ENCODE data around the gene KIDINS220. TPM values are rescaled to one million over a fixed set of nuclear protein-coding genes. Genes with fewer than 3 reads are reported as not detected.

KIDINS220 gene
- total RNA-seq, 2 experiments from 2014 or later, result 38.0 to 39.4 TPM

DNA sequence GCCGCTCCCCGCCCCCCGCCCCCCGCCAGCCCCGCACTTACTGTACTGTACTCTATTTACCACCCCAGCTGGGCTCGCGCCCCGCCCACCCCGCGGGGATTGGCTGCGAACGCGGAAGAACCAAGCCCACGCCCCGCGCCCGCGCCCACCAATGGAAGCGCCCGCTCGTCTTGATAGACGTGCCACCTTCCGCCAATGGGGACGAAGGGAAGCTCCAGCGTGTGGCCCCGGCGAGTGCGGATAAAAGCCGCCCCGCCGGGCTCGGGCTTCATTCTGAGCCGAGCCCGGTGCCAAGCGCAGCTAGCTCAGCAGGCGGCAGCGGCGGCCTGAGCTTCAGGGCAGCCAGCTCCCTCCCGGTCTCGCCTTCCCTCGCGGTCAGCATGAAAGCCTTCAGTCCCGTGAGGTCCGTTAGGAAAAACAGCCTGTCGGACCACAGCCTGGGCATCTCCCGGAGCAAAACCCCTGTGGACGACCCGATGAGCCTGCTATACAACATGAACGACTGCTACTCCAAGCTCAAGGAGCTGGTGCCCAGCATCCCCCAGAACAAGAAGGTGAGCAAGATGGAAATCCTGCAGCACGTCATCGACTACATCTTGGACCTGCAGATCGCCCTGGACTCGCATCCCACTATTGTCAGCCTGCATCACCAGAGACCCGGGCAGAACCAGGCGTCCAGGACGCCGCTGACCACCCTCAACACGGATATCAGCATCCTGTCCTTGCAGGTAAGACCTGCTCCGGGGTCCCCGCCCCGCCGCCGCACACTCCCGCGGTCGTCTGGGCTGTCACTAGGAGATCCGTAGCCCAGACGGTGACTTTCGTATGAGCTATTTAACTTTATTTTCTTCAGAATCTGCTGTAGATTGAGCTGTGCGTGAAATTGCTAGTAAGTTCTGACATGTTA, 155.4 kb downstream of the KIDINS220 start, which contains the start of gene ID2:
Gene ID2 (plus strand): TSS at position 271 of the 907 bp plus-strand sequence. CDS start 110 bp downstream, at position 381.
- Mint-ChIP-seq H3K4me1 (peaks cover 34% of the 10 kb centered on the region), H3K27ac (peak within 1 kb of the TSS; percentile 98), H3K4me3 (peak within 1 kb of the TSS; percentile 99), H3K9me3 (no peaks in the 10 kb centered on the region), H3K27me3 (peaks cover 12% of the 10 kb centered on the region), H3K36me3 (peaks cover 22% of the 10 kb centered on the region)
- peak; percentile 69 for ATAC-seq (ENCODE audit: low read depth)
- peak; percentile 100 for DNase-seq
- POLR2A ChIA-PET, result interaction anchor here (0.5 to 6.3 kb wide), 61 partner anchors 10 to 1817 kb away, joined by 3 to 122 read pairs (median 5); partner anchors contain the start of genes CMPK2, KIDINS220 and RSAD2

DNA sequence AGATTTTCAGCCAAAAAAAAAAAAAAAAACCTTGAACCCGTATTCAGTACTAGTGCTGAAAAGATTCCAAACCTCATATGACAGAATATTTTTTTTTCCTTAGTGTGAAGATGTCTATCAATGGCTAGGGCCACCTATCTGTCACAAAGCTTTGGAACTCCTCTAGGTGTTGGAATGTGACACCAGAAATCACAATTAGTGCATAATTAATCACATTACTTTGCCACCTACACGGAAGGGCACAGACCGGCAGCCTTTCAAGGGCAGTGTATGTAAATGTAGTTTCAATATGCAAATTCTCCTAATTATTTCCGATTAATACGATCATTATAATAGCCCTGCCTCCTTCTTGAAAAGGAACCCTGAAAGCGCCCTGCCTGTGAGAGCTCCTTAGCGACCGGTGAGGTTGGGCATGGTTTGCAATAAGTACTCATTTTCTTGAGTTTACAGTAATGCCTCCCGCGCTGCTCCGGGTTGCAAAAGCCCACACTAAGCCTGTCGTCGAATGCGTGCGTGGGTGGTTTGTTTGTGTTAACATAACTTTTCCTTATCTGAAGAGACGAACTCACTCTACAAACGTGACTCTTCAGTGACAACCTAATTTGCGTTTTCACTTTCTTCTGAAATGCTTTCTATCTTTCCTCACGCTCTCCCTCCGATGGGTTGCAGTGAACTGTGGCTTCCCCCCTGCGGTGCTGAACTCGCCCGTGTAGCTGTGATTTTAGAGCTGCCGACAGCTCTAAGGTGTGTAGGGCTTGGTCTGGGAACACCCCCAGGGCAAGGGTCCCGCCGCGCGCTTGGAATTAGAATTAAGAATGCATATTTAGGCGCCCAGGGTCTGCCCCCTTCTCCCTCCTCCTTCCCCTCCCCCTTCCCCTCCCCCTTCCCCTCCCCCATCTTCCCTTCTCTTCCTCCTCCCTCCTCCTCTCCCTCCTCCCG, 156.3 kb downstream of the KIDINS220 start:
- Mint-ChIP-seq H3K4me3 (peak overlapping the region; percentile 99), H3K9me3 (no peaks in the 10 kb centered on the region), H3K36me3 (peaks cover 22% of the 10 kb centered on the region), H3K27ac (peak overlapping the region; percentile 90), H3K27me3 (peaks cover 20% of the 10 kb centered on the region), H3K4me1 (peaks cover 35% of the 10 kb centered on the region)
- ATAC-seq (ENCODE audit: low read depth) (peak; percentile 14), DNase-seq (peak; percentile 77)
- POLR2A ChIA-PET, result interaction anchor here (0.6 to 6.3 kb wide), 59 partner anchors 9 to 1816 kb away, joined by 3 to 122 read pairs (median 5); partner anchors contain the start of genes CMPK2, KIDINS220 and RSAD2

DNA sequence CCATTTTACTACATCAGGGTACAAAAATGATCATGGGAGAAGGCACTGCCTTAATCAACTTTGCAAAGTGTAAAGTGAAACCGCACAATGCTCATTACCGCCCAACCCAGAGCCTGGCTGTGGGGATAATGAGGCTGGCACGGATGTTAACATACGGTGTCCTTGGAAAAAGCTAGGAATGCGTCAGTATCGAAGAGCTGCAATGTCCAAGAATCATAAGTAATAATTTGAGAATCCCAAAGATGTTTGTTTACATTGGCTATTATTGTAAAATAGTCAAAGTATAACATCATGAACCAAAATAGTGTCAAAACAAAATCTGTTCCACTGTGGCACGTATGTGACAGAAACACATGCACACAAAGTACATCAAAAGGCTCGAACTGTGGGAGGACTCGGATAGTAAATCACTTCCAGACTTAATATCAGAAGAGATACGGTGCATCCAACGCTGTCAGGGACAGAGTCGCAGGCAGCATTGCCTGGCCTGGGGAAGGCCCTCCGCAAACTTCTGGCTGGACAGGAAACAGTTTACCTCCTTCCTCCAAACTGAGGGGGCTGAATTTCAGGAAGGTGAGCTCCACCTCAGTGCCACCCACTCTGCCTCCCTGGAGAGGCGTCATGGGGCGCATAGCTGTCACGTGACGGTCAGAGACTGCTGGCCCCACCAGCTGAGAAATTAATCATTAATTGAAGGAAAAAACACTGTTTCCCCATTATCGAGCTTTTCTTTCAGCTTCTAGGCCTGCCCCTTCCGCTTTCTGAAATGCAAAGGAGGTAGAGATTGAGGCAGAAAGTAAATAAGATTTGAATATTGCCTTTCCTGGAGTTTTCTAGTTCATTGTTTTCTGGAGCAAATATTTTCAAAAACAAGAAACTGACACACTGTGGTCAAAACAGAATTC, 157.3 kb downstream of the KIDINS220 start:
- Mint-ChIP-seq H3K27me3 (peaks cover 30% of the 10 kb centered on the region), H3K4me3 (peak overlapping the region; percentile 99), H3K27ac (peak overlapping the region; percentile 60), H3K9me3 (peaks cover 4% of the 10 kb centered on the region), H3K36me3 (peaks cover 22% of the 10 kb centered on the region), H3K4me1 (peaks cover 35% of the 10 kb centered on the region)
- POLR2A ChIA-PET, result interaction anchor here (0.6 to 6.3 kb wide), 24 partner anchors 14 to 1480 kb away, joined by 3 to 122 read pairs (median 9); no protein-coding TSS in a partner anchor
- ATAC-seq (ENCODE audit: low read depth) (no peak), DNase-seq (no peak)

DNA sequence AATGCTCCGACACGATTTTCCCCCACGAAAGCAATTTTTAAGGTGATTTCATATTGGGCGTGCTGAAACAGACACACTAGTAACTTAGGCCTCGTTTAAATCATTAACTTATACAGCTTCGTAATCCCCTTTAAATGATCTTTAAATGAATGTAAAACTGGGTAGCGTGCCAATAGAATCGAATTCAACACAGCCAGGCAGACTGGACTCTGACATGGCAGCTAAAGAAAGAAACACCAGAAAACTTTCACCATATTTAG, 157.9 kb downstream of the KIDINS220 start:
- peak overlapping the region; percentile 99 for H3K4me3 Mint-ChIP-seq
- DNase-seq (no peak), ATAC-seq (ENCODE audit: low read depth) (no peak)
- H3K27me3 Mint-ChIP-seq, result peaks cover 35% of the 10 kb centered on the region
- POLR2A ChIA-PET, result interaction anchor here (0.8 to 6.3 kb wide), 11 partner anchors 95 to 1248 kb away, joined by 3 to 122 read pairs (median 4); no protein-coding TSS in a partner anchor
- H3K9me3 Mint-ChIP-seq, result peaks cover 7% of the 10 kb centered on the region
- H3K36me3 Mint-ChIP-seq, result peaks cover 24% of the 10 kb centered on the region
- H3K4me1 Mint-ChIP-seq, result peaks cover 33% of the 10 kb centered on the region
- H3K27ac Mint-ChIP-seq, result peak overlapping the region; percentile 60

Other genes with a start within 250 kb of the KIDINS220 start
- gene ID2, start 155.6 kb downstream of the KIDINS220 start, total RNA-seq, result 100 to 1,000 TPM; 167 to 172 TPM
- 1 to 10 TPM; 3.6 to 4.0 TPM for gene MBOAT2, start 166.1 kb upstream of the KIDINS220 start, total RNA-seq

Measured in activated naive CD8-positive, alpha-beta T cell treated with anti-CD3 and anti-CD28 coated beads, Interleukin-2, amount 10 ng/mL, durations not matched to agents 7 days and 5 days (primary cell).